Activated effector memory CD4-positive, alpha-beta T cell treated with anti-CD3 and anti-CD28 coated beads, Interleukin-2, amount 50 U/mL, for 16 hours (primary cell): Measurements from ENCODE around the gene GEN1.

Experiments
- DNase-seq: peaks from one replicate; pipeline ENCODE4 v3.0.0-alpha.2; 2020

Gene GEN1

GRCh38 chr2:17753803-17754663, at the start of gene GEN1, which contains the start of gene SMC6:
GEN1 (plus strand) TSS chr2:17754138; CDS start chr2:17759944, 5,806 bp downstream.
SMC6 (minus strand) TSS chr2:17753810; CDS start chr2:17745946, 7,864 bp downstream.
- peak; percentile 96 for DNase-seq

- DNase-seq = no peak
These were observed 47.1 kb upstream of the GEN1 start for GRCh38 chr2:17706845-17707244.

- DNase-seq = no peak
These were observed 45.4 kb upstream of the GEN1 start for GRCh38 chr2:17708501-17708900.

- DNase-seq = no peak
These were observed 44.0 kb upstream of the GEN1 start for GRCh38 chr2:17709897-17710296.

GRCh38 chr2:17710547-17711248, 43.2 kb upstream of the GEN1 start:
- no peak for DNase-seq

GRCh38 chr2:17713291-17713690, 40.6 kb upstream of the GEN1 start:
- no peak for DNase-seq

- no peak for DNase-seq
These were observed 36.3 kb upstream of the GEN1 start for GRCh38 chr2:17717666-17718065.

GRCh38 chr2:17718689-17719088, 35.2 kb upstream of the GEN1 start:
- no peak for DNase-seq

- DNase-seq = no peak
These were observed 34.2 kb upstream of the GEN1 start for GRCh38 chr2:17719562-17720371.

GRCh38 chr2:17728210-17728609, 25.7 kb upstream of the GEN1 start:
- DNase-seq = no peak

- no peak for DNase-seq
These were observed 24.1 kb upstream of the GEN1 start for GRCh38 chr2:17729880-17730279.

GRCh38 chr2:17733599-17733998, 20.3 kb upstream of the GEN1 start:
- no peak for DNase-seq

GRCh38 chr2:17735864-17736263, 18.1 kb upstream of the GEN1 start:
- no peak for DNase-seq

GRCh38 chr2:17736989-17737388, 16.9 kb upstream of the GEN1 start:
- no peak for DNase-seq

- DNase-seq = no peak
These were observed 13.7 kb upstream of the GEN1 start for GRCh38 chr2:17740203-17740602.

- DNase-seq = no peak
These were observed 6.1 kb upstream of the GEN1 start for GRCh38 chr2:17747684-17748452.

- DNase-seq = no peak
These were observed 5.2 kb upstream of the GEN1 start for GRCh38 chr2:17748745-17749144.

GRCh38 chr2:17749753-17750438, 4.0 kb upstream of the GEN1 start:
- DNase-seq = no peak

GRCh38 chr2:17752246-17752645, 1.7 kb upstream of the GEN1 start:
- no peak for DNase-seq

GRCh38 chr2:17752892-17753802, 791 bp upstream of the GEN1 start:
- peak; percentile 82 for DNase-seq
